Astrocyte (in vitro differentiated cells and primary cell): ENCODE results near the gene KIF26B.

ENCODE experiments used
- EZH2 ChIP-seq: IDR thresholded peaks from 2 replicates; pipeline ENCODE4 v1.6.1; 2012; ENCODE audit warnings: mild to moderate bottlenecking, low read length, inconsistent platforms; ENCODE audit not compliant: insufficient read depth
- TF ChIP-seq, protein P1 (sequence below): IDR thresholded peaks from 2 replicates; pipeline ENCODE4 v1.5.1; 2011; ENCODE audit warnings: low read depth, mild to moderate bottlenecking, inconsistent platforms, low read length, moderate library complexity; ENCODE audit not compliant: insufficient read depth

DNA sequence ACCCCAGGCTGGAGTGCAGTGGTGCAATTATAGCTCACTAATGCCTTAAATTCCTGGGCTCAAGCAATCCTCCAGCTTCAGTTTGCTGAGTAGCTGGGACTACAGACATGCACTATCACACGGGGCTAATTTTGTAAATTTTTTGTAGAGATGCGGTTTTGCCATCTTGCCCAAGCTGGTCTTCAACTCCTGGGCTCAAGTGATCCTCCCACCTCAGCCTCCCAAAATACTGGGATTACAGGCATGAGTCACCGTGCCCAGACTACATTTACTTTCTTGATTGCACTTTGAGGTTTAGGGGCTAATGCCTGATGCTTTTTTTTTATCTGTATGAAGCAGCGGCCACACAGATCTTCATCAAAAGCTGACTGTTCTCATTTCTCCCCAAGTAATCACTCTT is 124.6 kb downstream of the KIF26B start:
- TF ChIP-seq, protein P1, sequence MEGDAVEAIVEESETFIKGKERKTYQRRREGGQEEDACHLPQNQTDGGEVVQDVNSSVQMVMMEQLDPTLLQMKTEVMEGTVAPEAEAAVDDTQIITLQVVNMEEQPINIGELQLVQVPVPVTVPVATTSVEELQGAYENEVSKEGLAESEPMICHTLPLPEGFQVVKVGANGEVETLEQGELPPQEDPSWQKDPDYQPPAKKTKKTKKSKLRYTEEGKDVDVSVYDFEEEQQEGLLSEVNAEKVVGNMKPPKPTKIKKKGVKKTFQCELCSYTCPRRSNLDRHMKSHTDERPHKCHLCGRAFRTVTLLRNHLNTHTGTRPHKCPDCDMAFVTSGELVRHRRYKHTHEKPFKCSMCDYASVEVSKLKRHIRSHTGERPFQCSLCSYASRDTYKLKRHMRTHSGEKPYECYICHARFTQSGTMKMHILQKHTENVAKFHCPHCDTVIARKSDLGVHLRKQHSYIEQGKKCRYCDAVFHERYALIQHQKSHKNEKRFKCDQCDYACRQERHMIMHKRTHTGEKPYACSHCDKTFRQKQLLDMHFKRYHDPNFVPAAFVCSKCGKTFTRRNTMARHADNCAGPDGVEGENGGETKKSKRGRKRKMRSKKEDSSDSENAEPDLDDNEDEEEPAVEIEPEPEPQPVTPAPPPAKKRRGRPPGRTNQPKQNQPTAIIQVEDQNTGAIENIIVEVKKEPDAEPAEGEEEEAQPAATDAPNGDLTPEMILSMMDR, result no peak
- no peak for TF ChIP-seq EZH2
